Activated CD4-positive, alpha-beta T cell treated with anti-CD3 and anti-CD28 coated beads, Interleukin-2, amount 10 ng/mL, durations not matched to agents 24 days and 14 days (primary cell): Measurements from ENCODE around the gene APBA2. TPM values are rescaled to one million over a fixed set of nuclear protein-coding genes. Genes with fewer than 3 reads are reported as not detected.
"Not testable (repeated sequence)": the region's sequence is repeated elsewhere in the genome, so short reads cannot be mapped to it uniquely, and the experiment has no call there.

Experiments used
- DNase-seq: peaks from one replicate; pipeline ENCODE4 v3.0.0; 2022
- H3K27ac Mint-ChIP-seq: one replicate; pipeline ENCODE4 v1.8.0; 2022; ENCODE audit warnings: mild to moderate bottlenecking, mixed read lengths
- H3K27me3 Mint-ChIP-seq: one replicate; pipeline ENCODE4 v1.8.0; 2022; ENCODE audit warnings: mixed read lengths
- H3K36me3 Mint-ChIP-seq: one replicate; pipeline ENCODE4 v1.8.0; 2022; ENCODE audit warnings: low read depth, mild to moderate bottlenecking, mixed read lengths
- H3K4me1 Mint-ChIP-seq: one replicate; pipeline ENCODE4 v1.8.0; 2021; ENCODE audit warnings: mixed read lengths
- H3K4me3 Mint-ChIP-seq: one replicate; pipeline ENCODE4 v1.8.0; 2022; ENCODE audit warnings: mild to moderate bottlenecking, moderate library complexity, mixed read lengths
- H3K9me3 Mint-ChIP-seq: one replicate; pipeline ENCODE4 v1.8.0; 2021; ENCODE audit warnings: mixed read lengths
- intact Hi-C: fragments of 100-400 bp; cut with micrococcal nuclease; formaldehyde crosslinking; loops from one replicate; pipeline ENCODE4 v1.15.1; 2023
- total RNA-seq: library from RNA; stranded (reverse); gene quantifications from 2 replicates; pipeline ENCODE4 v1.2.3, GENCODE V29; 2022

APBA2 gene
- total RNA-seq, 1 donor from 2014 or later = 1.9 TPM

GRCh38 chr15:29034593-29035335 is 149.0 kb downstream of the APBA2 start:
- Mint-ChIP-seq H3K27ac (no peak overlapping the region), H3K27me3 (no peaks in the 10 kb centered on the region), H3K9me3 (no peaks in the 10 kb centered on the region), H3K36me3 (no peaks in the 10 kb centered on the region), H3K4me1 (peaks cover 13% of the 10 kb centered on the region), H3K4me3 (no peak overlapping the region)
- no peak for DNase-seq
- intact Hi-C loops = no loop called here

- H3K4me1 Mint-ChIP-seq = peaks cover 17% of the 10 kb centered on the region
- intact Hi-C loops = no loop called here
- no peak overlapping the region for H3K4me3 Mint-ChIP-seq
- H3K36me3 Mint-ChIP-seq = no peaks in the 10 kb centered on the region
- DNase-seq = no peak
- H3K9me3 Mint-ChIP-seq = no peaks in the 10 kb centered on the region
- H3K27me3 Mint-ChIP-seq = peaks cover 2% of the 10 kb centered on the region
- no peak overlapping the region for H3K27ac Mint-ChIP-seq
Observed at GRCh38 chr15:29035336-29036285, 149.8 kb downstream of the APBA2 start.

GRCh38 chr15:29037997-29038705 is 152.4 kb downstream of the APBA2 start:
- Mint-ChIP-seq H3K9me3 (no peaks in the 10 kb centered on the region), H3K27me3 (peaks cover 2% of the 10 kb centered on the region), H3K4me3 (no peak overlapping the region), H3K27ac (no peak overlapping the region), H3K4me1 (peaks cover 10% of the 10 kb centered on the region), H3K36me3 (no peaks in the 10 kb centered on the region)
- intact Hi-C loops = no loop called here
- DNase-seq = no peak

GRCh38 chr15:29039466-29040369 is 153.9 kb downstream of the APBA2 start:
- no peaks in the 10 kb centered on the region for H3K9me3 Mint-ChIP-seq
- no peak overlapping the region for H3K27ac Mint-ChIP-seq
- DNase-seq = no peak
- H3K27me3 Mint-ChIP-seq = peaks cover 2% of the 10 kb centered on the region
- H3K4me1 Mint-ChIP-seq = peaks cover 10% of the 10 kb centered on the region
- H3K36me3 Mint-ChIP-seq = no peaks in the 10 kb centered on the region
- intact Hi-C loops = loop anchor here (10.0 kb wide), 1 partner anchor 45 kb away; no protein-coding TSS in a partner anchor
- H3K4me3 Mint-ChIP-seq = no peak overlapping the region

- DNase-seq = no peak
- no peaks in the 10 kb centered on the region for H3K36me3 Mint-ChIP-seq
- no peak overlapping the region for H3K4me3 Mint-ChIP-seq
- peaks cover 2% of the 10 kb centered on the region for H3K27me3 Mint-ChIP-seq
- intact Hi-C loops = loop anchor here (10.0 kb wide), 1 partner anchor 46 kb away; no protein-coding TSS in a partner anchor
- H3K27ac Mint-ChIP-seq = no peak overlapping the region
- H3K4me1 Mint-ChIP-seq = peaks cover 11% of the 10 kb centered on the region
- H3K9me3 Mint-ChIP-seq = no peaks in the 10 kb centered on the region
Observed at GRCh38 chr15:29040370-29040751, 154.6 kb downstream of the APBA2 start.

GRCh38 chr15:29043736-29044502 is 158.1 kb downstream of the APBA2 start:
- H3K4me3 Mint-ChIP-seq = no peak overlapping the region
- peaks cover 16% of the 10 kb centered on the region for H3K4me1 Mint-ChIP-seq
- H3K27ac Mint-ChIP-seq = no peak overlapping the region
- intact Hi-C loops = loop anchor here (10.0 kb wide), 1 partner anchor 49 kb away; no protein-coding TSS in a partner anchor
- H3K36me3 Mint-ChIP-seq = no peaks in the 10 kb centered on the region
- no peak for DNase-seq
- no peaks in the 10 kb centered on the region for H3K9me3 Mint-ChIP-seq
- peaks cover 2% of the 10 kb centered on the region for H3K27me3 Mint-ChIP-seq

GRCh38 chr15:29044503-29044901 is 158.7 kb downstream of the APBA2 start:
- Mint-ChIP-seq H3K9me3 (no peaks in the 10 kb centered on the region), H3K4me1 (peaks cover 13% of the 10 kb centered on the region), H3K36me3 (no peaks in the 10 kb centered on the region), H3K4me3 (no peak overlapping the region), H3K27me3 (peaks cover 2% of the 10 kb centered on the region), H3K27ac (no peak overlapping the region)
- intact Hi-C loops = loop anchor here (10.0 kb wide), 1 partner anchor 50 kb away; no protein-coding TSS in a partner anchor
- DNase-seq = no peak

- H3K4me1 Mint-ChIP-seq, H3K27ac Mint-ChIP-seq, H3K4me3 Mint-ChIP-seq: not testable (repeated sequence)
Observed at GRCh38 chr15:29045161-29045560, 159.4 kb downstream of the APBA2 start.

GRCh38 chr15:29045717-29046116 is 159.9 kb downstream of the APBA2 start:
- H3K4me3 Mint-ChIP-seq = no peak overlapping the region
- H3K27me3 Mint-ChIP-seq = no peaks in the 10 kb centered on the region
- DNase-seq = no peak
- no peaks in the 10 kb centered on the region for H3K9me3 Mint-ChIP-seq
- intact Hi-C loops = loop anchor here (10.0 kb wide), 1 partner anchor 51 kb away; no protein-coding TSS in a partner anchor
- no peaks in the 10 kb centered on the region for H3K36me3 Mint-ChIP-seq
- H3K4me1 Mint-ChIP-seq = peaks cover 7% of the 10 kb centered on the region
- H3K27ac Mint-ChIP-seq = no peak overlapping the region

More at GRCh38 chr15:29045161-29045560, 159.4 kb downstream of the APBA2 start:
- H3K9me3 Mint-ChIP-seq, DNase-seq, H3K27me3 Mint-ChIP-seq, H3K36me3 Mint-ChIP-seq: not testable (repeated sequence)
- intact Hi-C loops = loop anchor here (10.0 kb wide), 1 partner anchor 50 kb away; no protein-coding TSS in a partner anchor

- no peaks in the 10 kb centered on the region for H3K36me3 Mint-ChIP-seq
- H3K4me1 Mint-ChIP-seq = peaks cover 7% of the 10 kb centered on the region
- intact Hi-C loops = loop anchor here (10.0 kb wide), 1 partner anchor 52 kb away; no protein-coding TSS in a partner anchor
- H3K27ac Mint-ChIP-seq = no peak overlapping the region
- no peak for DNase-seq
- H3K27me3 Mint-ChIP-seq = no peaks in the 10 kb centered on the region
- no peak overlapping the region for H3K4me3 Mint-ChIP-seq
- H3K9me3 Mint-ChIP-seq = no peaks in the 10 kb centered on the region
Observed at GRCh38 chr15:29046281-29046810, 160.6 kb downstream of the APBA2 start.

- no peaks in the 10 kb centered on the region for H3K36me3 Mint-ChIP-seq
- no peaks in the 10 kb centered on the region for H3K27me3 Mint-ChIP-seq
- H3K4me3 Mint-ChIP-seq = no peak overlapping the region
- H3K4me1 Mint-ChIP-seq = peaks cover 10% of the 10 kb centered on the region
- H3K9me3 Mint-ChIP-seq = no peaks in the 10 kb centered on the region
- DNase-seq = no peak
- intact Hi-C loops = loop anchor here (10.0 kb wide), 1 partner anchor 52 kb away; no protein-coding TSS in a partner anchor
- H3K27ac Mint-ChIP-seq = no peak overlapping the region
Observed at GRCh38 chr15:29046977-29047376, 161.2 kb downstream of the APBA2 start.

GRCh38 chr15:29048011-29048410 is 162.2 kb downstream of the APBA2 start:
- no peak for DNase-seq
- no peaks in the 10 kb centered on the region for H3K27me3 Mint-ChIP-seq
- no peak overlapping the region for H3K27ac Mint-ChIP-seq
- H3K9me3 Mint-ChIP-seq = no peaks in the 10 kb centered on the region
- H3K4me1 Mint-ChIP-seq = peaks cover 10% of the 10 kb centered on the region
- H3K4me3 Mint-ChIP-seq = no peak overlapping the region
- intact Hi-C loops = loop anchor here (10.0 kb wide), 1 partner anchor 53 kb away; no protein-coding TSS in a partner anchor
- no peaks in the 10 kb centered on the region for H3K36me3 Mint-ChIP-seq
